Measurements from ENCODE around the gene GJB6.

Gene GJB6

GRCh38 chr13:20227288-20227687 is 4.8 kb downstream of the GJB6 start:
- DNase-seq: no peak

GRCh38 chr13:20222553-20222952 is 9.6 kb downstream of the GJB6 start:
- no peak for DNase-seq

GRCh38 chr13:20221772-20222171 is 10.3 kb downstream of the GJB6 start:
- no peak for DNase-seq

GRCh38 chr13:20219577-20219976 is 12.5 kb downstream of the GJB6 start:
- DNase-seq: no peak

- DNase-seq: no peak
Measured at GRCh38 chr13:20217168-20217567, 15.0 kb downstream of the GJB6 start.

- no peak for DNase-seq
Measured at GRCh38 chr13:20209948-20210347, 22.2 kb downstream of the GJB6 start.

GRCh38 chr13:20206698-20207235 is 25.4 kb downstream of the GJB6 start:
- DNase-seq: no peak

- DNase-seq: no peak
Measured at GRCh38 chr13:20206065-20206697, 25.9 kb downstream of the GJB6 start.

GRCh38 chr13:20198781-20199180 is 33.3 kb downstream of the GJB6 start:
- no peak for DNase-seq

GRCh38 chr13:20197361-20197834 is 34.7 kb downstream of the GJB6 start:
- peak; percentile 11 to 32 for DNase-seq

- no peak for DNase-seq
Measured at GRCh38 chr13:20195801-20196200, 36.3 kb downstream of the GJB6 start.

- no peak for DNase-seq
Measured at GRCh38 chr13:20193907-20194631, 38.0 kb downstream of the GJB6 start.

- DNase-seq: no peak
Measured at GRCh38 chr13:20193162-20193906, 38.8 kb downstream of the GJB6 start.

GRCh38 chr13:20192836-20193161 is 39.3 kb downstream of the GJB6 start, which contains the start of gene GJB2:
TSS of gene GJB2 (minus strand) at chr13:20192938. CDS start at chr13:20189581, 3,357 bp downstream.
- no peak for DNase-seq

GRCh38 chr13:20192158-20192835 is 39.8 kb downstream of the GJB6 start:
- no peak for DNase-seq

GRCh38 chr13:20191311-20192157 is 40.6 kb downstream of the GJB6 start:
- no peak for DNase-seq

GRCh38 chr13:20190481-20191310 is 41.4 kb downstream of the GJB6 start:
- DNase-seq: no peak

GRCh38 chr13:20190076-20190475 is 42.0 kb downstream of the GJB6 start:
- DNase-seq: no peak

GRCh38 chr13:20188667-20189553 is 43.2 kb downstream of the GJB6 start:
- no peak for DNase-seq

GRCh38 chr13:20186771-20187170 is 45.3 kb downstream of the GJB6 start:
- no peak for DNase-seq

Data from SHP77 (cell line).